HG03108 (cell line): ENCODE measurements around the gene MAP4K4.

ENCODE experiments used
- ATAC-seq: cut with Tn5 transposase; IDR thresholded peaks from one replicate; pipeline ENCODE4 v1.9.1; 2021; ENCODE audit warnings: moderate library complexity; ENCODE audit not compliant: unreplicated experiment

Gene MAP4K4

GRCh38 chr2:101720732-101721131 is 23.2 kb downstream of the MAP4K4 start:
- no peak for ATAC-seq

- no peak for ATAC-seq
These were observed 25.4 kb downstream of the MAP4K4 start for GRCh38 chr2:101722864-101723263.

DNA sequence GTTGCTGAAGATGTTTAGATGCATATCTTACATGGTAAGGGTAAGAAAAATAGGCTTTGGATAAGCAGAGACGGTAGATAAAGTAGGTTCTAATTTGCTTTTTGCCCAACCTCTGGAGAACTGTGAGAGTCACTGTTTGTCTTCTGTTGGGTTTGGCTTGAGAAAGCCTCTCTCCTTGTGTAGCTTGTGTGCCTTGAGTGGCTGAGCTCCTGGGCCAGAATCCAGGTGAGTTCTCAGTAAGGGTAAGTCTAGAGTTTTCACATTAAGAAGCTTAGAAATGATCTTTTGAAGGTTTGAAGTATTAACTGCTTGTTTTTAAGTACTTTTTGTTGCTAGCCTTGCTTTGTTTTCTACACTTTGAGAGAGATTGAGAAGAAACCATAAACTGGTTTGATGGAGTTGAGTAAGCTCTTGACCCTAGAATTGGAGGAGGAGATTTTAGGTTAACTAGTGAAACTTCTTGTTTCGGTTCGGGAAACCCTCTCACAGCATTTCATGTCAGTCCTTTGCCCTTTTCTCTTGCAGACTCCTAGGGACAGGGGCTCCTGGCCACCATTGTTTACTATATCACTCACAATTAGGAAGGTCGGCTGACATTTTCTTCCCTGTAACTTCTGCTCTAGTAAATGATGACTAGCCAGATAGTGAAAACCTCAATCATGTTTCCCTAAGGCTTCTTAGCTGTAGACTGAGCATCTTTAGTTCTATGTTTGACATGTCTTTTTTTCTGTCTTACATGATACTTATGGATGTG is 26.0 kb downstream of the MAP4K4 start:
- no peak for ATAC-seq

DNA sequence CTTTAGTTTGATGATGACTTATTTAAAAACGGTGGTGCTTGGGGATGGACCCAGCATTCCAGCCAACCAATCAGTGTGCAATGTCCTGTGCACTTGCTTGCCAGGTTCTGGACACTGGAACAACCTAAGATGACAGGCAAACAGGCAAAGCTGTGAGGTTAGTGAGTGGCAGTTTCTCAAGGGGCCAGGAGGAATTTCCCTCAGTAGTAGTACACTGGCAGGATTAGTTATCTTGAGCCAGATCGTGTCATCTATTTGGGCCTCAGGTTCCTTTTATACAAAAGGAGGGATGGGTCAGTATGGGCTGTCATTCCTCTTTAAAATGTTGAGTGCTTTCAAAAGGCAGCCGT is 26.6 kb downstream of the MAP4K4 start:
- no peak for ATAC-seq

DNA sequence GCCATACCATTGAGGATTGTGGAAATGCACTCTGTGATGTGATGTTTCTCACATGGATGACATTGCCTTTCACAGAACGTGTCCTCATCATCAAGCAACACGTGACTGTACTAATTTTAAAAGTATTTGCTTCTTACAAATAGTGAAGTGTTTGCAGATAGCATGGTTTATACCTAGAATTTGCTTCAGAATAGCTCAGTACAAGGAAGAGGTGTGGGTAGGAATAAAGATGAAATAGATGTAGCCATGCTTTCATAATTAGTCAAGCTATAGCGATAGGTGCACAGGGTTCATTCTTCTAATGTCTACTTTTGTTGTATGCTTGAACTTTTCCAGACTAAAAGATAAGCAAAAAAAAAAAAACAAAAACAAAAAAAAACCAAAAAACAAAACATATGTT is 27.5 kb downstream of the MAP4K4 start:
- ATAC-seq = no peak

- ATAC-seq = no peak
These were observed 28.1 kb downstream of the MAP4K4 start for GRCh38 chr2:101725515-101726192.

- no peak for ATAC-seq
These were observed 31.4 kb downstream of the MAP4K4 start for GRCh38 chr2:101728865-101729264.

GRCh38 chr2:101729521-101730190 is 32.1 kb downstream of the MAP4K4 start:
- no peak for ATAC-seq

- ATAC-seq = no peak
These were observed 33.9 kb downstream of the MAP4K4 start for GRCh38 chr2:101731221-101732054.

DNA sequence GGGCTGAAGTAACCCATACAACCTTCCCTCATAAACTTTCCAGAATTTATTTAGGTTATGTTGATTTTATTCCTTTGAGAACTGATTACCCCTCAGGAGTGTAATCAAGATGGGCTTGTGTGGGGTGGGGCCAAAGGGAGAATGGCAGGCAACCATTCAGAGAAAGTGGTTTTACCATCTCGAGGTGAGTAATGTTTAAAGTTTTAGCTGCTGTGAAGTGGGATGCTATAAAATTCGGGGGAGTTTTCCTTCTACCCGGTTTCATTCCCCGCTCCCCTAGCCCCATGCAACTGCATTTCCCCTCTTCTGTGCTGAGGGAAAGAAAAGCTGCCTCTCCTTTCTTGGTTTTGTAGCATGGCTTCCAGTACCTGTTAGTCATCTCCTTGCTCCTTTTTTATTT is 34.7 kb downstream of the MAP4K4 start:
- no peak for ATAC-seq

DNA sequence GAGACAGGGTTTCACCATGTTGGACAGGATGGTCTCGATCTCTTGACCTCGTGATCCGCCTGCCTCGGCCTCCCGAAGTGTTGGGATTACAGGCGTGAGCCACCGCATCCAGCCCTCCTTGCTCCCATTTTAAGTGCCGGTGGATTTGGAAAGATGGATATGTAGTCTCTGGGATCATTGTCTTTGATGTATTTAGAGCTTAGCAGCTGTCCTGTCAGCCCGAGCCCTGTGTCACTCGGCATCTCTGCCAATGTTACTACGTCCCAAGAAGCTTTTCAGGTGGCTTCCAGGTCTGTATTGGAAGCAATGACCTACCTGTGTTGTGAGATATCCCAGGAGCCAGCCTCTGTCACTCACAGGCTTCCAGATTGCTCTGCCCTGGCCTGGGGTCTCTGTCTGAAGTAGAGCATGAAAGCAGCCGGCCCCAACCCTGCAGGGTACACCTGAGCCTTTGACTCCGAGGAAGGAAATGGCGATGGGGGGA is 35.3 kb downstream of the MAP4K4 start:
- no peak for ATAC-seq

DNA sequence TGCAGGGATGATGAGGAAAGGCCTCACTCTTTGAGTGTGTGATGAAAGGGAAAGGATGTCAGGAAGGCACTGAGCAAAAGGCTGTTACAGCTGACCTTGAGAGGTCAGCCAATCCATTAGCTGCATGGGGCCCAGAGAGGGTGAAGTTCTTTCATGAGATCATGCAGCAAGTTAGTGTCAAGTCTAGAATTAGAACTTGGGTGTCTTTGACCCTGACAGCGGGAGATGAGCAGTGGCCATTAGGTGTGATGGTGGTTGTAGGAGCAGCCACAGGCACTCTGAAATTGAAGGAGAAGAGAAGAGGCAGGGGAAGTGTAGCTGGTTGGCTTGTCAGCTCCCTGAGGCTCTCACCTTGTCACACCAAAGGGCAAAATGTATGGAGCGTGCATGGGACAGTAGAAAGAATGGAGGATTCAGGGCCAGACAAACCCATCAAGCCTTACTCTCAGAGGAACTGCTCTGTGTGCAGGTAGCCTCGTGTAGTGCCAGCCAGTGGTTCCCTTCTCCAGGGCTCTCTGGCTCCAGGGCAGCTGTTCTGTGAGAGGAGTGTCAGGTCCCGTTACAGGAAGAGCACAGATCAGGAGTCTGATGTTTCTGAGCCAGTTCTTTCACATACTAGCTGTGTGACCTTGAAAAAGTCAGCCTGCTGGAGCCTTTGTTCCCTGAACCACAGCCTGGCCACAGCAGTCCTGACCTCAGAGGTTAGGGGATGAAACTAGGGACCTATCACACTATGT is 35.9 kb downstream of the MAP4K4 start:
- ATAC-seq = no peak

- no peak for ATAC-seq
These were observed 37.1 kb downstream of the MAP4K4 start for GRCh38 chr2:101734505-101735165.

DNA sequence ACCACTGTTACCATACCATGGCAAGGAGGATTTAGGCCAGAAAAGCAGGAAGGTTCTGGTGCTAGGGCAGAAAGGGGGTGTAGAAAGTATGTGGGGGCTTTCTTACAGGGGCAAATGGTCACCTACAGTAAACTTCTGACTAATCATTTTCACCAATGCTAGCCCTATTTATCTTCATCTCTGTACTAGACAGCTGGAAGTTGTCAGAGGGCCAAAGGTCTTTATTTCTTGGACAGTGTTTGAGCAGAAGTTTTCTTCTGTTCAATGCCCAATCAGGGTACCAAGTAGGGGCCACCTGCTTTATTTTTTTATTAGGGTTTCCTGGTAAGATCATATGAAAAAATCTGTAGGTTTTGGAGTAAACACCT is 37.6 kb downstream of the MAP4K4 start:
- ATAC-seq = no peak

- no peak for ATAC-seq
These were observed 38.7 kb downstream of the MAP4K4 start for GRCh38 chr2:101736233-101736632.

GRCh38 chr2:101736861-101737291 is 39.4 kb downstream of the MAP4K4 start:
- no peak for ATAC-seq

DNA sequence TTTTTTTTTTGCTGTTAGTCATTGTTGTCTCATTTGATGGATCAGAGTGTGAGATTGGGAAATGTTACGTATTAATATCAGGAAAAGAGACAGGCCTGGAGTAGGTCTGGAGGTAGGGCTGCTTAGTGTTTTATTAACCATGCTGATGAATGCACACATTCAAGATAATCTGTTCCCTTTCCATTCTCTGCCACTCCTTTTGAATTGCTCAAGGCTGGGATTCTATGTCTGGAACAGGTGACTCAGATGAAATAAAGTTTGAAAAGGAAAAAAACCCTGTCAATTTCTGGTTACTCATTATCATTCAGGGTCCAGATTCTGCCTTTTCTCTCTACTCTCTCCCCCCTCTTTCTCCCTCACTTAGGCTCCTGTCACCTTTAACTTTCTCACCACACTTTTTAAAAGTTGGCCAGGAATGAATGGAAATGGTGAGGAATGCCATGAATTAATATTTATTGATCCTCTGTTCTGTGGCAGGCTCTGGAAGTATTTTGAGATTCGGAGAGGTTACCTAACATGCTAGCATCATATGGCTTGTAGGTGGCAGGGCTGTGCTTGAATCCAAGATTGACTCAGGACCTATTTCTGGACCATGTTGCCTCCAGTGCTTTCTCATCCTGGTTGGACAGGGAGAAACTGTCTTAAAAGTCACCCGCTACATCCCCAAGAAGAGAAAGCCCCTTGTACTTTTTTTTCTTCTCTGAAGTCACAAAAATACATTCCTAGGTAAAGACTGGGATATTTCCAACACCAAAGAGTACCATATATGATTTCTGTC is 40.2 kb downstream of the MAP4K4 start:
- no peak for ATAC-seq

DNA sequence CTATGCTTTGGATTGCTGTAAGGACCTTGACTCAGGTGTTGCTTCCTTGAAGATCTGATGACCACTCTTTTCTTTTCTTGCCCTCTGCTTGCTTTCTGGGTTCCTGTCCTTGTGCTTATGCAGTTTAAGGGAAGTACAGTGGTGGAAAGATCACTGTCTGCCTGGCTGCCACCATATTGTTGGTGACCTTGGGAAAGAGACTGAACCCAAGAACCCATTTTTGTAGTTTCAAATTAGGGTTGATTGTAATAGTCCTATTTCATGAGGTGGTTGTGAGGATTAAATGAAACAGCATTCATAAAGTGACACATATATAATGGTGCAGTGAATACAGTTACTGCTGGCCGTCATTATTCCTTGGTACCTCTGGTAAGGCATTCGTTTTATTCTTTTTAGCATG is 41.1 kb downstream of the MAP4K4 start:
- no peak for ATAC-seq

- no peak for ATAC-seq
These were observed 43.1 kb downstream of the MAP4K4 start for GRCh38 chr2:101740555-101740964.
